ENCODE data around the gene PTPRM. TPM values are rescaled to one million over a fixed set of nuclear protein-coding genes. Genes with fewer than 3 reads are reported as not detected.

Gene PTPRM
- total and polyA plus RNA-seq, 4 donors: 61.1 to 146 (median 87.5) TPM

DNA sequence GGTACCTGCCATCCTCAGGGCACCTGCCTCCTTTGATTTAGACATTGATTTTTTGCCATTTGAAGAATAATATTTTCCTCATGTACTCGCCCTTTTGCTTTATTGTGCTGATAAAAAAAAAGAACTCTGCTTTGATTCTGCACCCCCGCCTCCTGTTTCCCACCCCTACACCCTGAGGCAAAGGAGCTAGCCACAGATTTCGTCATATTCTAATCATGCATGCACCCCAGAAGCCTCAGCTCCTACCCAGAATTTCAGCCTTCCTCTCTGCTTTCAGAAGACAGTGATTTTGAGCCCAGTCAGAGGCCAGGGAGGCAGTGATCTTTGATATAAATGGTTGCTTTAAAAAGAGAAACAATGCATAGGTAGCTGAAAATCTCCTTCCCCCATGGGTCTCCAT is 329.0 kb downstream of the PTPRM start:
- Histone ChIP-seq H3K9ac (ENCODE audit: insufficient read depth in 1 of 2, low read length in 2 of 2) (no peak overlapping the region), H3K27me3 (ENCODE audit: control insufficient read depth in 3 of 3, insufficient read depth in 3 of 3, low read length in 2 of 3) (no peaks in the 10 kb centered on the region), H3K27ac (ENCODE audit: low read depth in 1 of 2, low read length in 1 of 2) (no peak overlapping the region), H3K4me3 (no peak overlapping the region), H3K36me3 (ENCODE audit: control insufficient read depth in 4 of 4, insufficient read depth in 4 of 4, low read length in 4 of 4) (no peaks in the 10 kb centered on the region), H3K9me3 (ENCODE audit: control insufficient read depth in 4 of 4, insufficient read depth in 3 of 4, low read length in 3 of 4) (no peaks in the 10 kb centered on the region), H3K4me1 (ENCODE audit: control insufficient read depth in 5 of 5, insufficient read depth in 5 of 5, low read length in 5 of 5) (peaks cover 0 to 32% (median 0%) of the 10 kb centered on the region in 5 donors)
- TF ChIP-seq, protein P1, sequence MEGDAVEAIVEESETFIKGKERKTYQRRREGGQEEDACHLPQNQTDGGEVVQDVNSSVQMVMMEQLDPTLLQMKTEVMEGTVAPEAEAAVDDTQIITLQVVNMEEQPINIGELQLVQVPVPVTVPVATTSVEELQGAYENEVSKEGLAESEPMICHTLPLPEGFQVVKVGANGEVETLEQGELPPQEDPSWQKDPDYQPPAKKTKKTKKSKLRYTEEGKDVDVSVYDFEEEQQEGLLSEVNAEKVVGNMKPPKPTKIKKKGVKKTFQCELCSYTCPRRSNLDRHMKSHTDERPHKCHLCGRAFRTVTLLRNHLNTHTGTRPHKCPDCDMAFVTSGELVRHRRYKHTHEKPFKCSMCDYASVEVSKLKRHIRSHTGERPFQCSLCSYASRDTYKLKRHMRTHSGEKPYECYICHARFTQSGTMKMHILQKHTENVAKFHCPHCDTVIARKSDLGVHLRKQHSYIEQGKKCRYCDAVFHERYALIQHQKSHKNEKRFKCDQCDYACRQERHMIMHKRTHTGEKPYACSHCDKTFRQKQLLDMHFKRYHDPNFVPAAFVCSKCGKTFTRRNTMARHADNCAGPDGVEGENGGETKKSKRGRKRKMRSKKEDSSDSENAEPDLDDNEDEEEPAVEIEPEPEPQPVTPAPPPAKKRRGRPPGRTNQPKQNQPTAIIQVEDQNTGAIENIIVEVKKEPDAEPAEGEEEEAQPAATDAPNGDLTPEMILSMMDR (IDR thresholded peaks at IDR 0.05; ENCODE audit: control extremely low read depth, extremely low read depth): no peak
- DNase-seq: no peak
- no peak for ATAC-seq (ENCODE audit: insufficient read depth, low FRiP score)
- 80 to 87% methylated on average over 3 of the region's 3 CpGs for WGBS, 2 donors

DNA sequence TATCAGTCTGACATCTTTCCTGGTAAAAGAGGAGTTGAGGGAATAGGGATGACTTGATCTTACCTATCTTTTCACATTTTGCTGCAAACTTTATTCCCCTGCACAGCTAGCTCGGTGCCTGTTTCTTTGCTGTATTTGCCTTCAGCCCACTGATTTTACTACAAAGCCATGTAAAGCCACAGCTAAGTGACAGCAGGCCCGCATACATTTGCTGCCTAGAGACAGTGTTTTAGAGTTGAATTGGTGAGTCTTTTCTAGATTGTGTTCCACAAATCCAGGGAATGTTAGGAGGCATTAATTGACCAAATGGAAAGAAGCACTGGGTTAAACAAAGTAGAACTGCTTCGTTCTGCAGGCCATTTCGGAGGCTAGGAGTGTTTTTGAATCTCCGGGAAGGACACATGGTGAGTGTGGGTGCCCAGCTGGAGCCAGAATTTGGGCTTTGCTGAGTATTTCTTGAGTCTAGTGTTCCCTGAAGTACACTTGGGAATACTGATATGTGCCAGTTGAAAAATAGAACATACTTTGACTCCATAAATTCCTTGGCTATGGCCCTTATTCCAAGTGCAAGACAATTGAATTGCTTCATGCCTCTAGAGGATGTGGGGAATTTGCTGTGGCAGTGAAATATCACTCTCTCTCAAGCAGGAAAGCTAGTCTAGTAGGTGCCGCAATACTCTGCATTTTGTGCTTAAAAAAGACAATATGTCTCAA is 329.8 kb downstream of the PTPRM start:
- ATAC-seq (ENCODE audit: insufficient read depth, low FRiP score): peak; percentile 33
- peak overlapping the region in 1 of 2 donors; percentile 48 for H3K27ac ChIP-seq (ENCODE audit: low read depth in 1 of 2, low read length in 1 of 2)
- WGBS, 2 donors: 68 to 80% methylated on average over 6 of the region's 6 CpGs

DNA sequence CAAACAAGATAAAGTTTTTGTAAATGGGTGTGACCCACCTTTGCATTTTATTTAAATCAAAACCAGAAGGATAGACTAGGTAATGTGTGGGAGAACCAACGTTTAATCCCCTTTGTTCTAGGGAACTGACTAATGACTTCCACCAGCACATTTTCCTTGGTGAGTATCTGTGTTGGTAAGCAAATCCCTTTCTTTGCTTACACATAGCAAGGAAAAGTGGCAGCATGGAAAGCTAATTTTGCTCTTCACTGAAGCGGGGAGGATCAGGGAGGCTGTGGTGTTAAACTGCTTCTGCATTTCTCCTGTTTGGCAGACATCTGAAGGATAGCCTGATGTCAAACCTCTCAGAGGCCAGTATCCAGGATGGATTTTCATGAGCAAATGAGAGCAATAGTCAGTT is 331.1 kb downstream of the PTPRM start:
- Histone ChIP-seq H3K9me3 (ENCODE audit: control insufficient read depth in 4 of 4, insufficient read depth in 3 of 4, low read length in 3 of 4) (no peaks in the 10 kb centered on the region), H3K4me3 (no peak overlapping the region), H3K27ac (ENCODE audit: low read depth in 1 of 2, low read length in 1 of 2) (peak overlapping the region in 1 of 2 donors; percentile 33), H3K4me1 (ENCODE audit: control insufficient read depth in 5 of 5, insufficient read depth in 5 of 5, low read length in 5 of 5) (peaks cover 0 to 38% (median 0%) of the 10 kb centered on the region in 5 donors), H3K27me3 (ENCODE audit: control insufficient read depth in 3 of 3, insufficient read depth in 3 of 3, low read length in 2 of 3) (no peaks in the 10 kb centered on the region), H3K9ac (ENCODE audit: insufficient read depth in 1 of 2, low read length in 2 of 2) (no peak overlapping the region), H3K36me3 (ENCODE audit: control insufficient read depth in 4 of 4, insufficient read depth in 4 of 4, low read length in 4 of 4) (no peaks in the 10 kb centered on the region)
- no peak for ATAC-seq (ENCODE audit: insufficient read depth, low FRiP score)
- no peak for DNase-seq
- 75 to 81% methylated on average over 2 of the region's 2 CpGs for WGBS, 2 donors
- TF ChIP-seq, protein P1 (IDR thresholded peaks at IDR 0.05; ENCODE audit: control extremely low read depth, extremely low read depth): no peak

More for the DNA sequence above, 329.8 kb downstream of the PTPRM start:
- no peaks in the 10 kb centered on the region for H3K9me3 ChIP-seq (ENCODE audit: control insufficient read depth in 4 of 4, insufficient read depth in 3 of 4, low read length in 3 of 4)
- H3K4me1 ChIP-seq (ENCODE audit: control insufficient read depth in 5 of 5, insufficient read depth in 5 of 5, low read length in 5 of 5): peaks cover 0 to 30% (median 0%) of the 10 kb centered on the region in 5 donors
- no peak for DNase-seq
- TF ChIP-seq, protein P1 (IDR thresholded peaks at IDR 0.05; ENCODE audit: control extremely low read depth, extremely low read depth): no peak
- H3K27me3 ChIP-seq (ENCODE audit: control insufficient read depth in 3 of 3, insufficient read depth in 3 of 3, low read length in 2 of 3): no peaks in the 10 kb centered on the region
- no peaks in the 10 kb centered on the region for H3K36me3 ChIP-seq (ENCODE audit: control insufficient read depth in 4 of 4, insufficient read depth in 4 of 4, low read length in 4 of 4)
- H3K9ac ChIP-seq (ENCODE audit: insufficient read depth in 1 of 2, low read length in 2 of 2): no peak overlapping the region
- no peak overlapping the region for H3K4me3 ChIP-seq

Measured in lung (tissue), 12 donors.